Fibroblast of skin of abdomen (primary cell): Measurements from ENCODE around the gene ZNF385B. TPM values are rescaled to one million over a fixed set of nuclear protein-coding genes. Genes with fewer than 3 reads are reported as not detected.
"Not testable (repeated sequence)": the region's sequence is repeated elsewhere in the genome, so short reads cannot be mapped to it uniquely, and the experiment has no call there.

Experiments
- DNase-seq: peaks from one replicate; pipeline ENCODE4 v3.0.0-alpha.2; 2013
- polyA plus RNA-seq, 2 experiments: library from polyadenylated mRNA; unstranded; fragments of 120-200 nt; gene quantifications; one replicate each; pipeline ENCODE4 v1.2.1, GENCODE V29; 2013; ENCODE audit not compliant: insufficient read length in 2 of 2

ZNF385B gene
- not detected for polyA plus RNA-seq (2013, experiment 1 of 2; ENCODE audit: insufficient read length)
- polyA plus RNA-seq (2013, experiment 2 of 2; ENCODE audit: insufficient read length): 0.14 TPM

DNA sequence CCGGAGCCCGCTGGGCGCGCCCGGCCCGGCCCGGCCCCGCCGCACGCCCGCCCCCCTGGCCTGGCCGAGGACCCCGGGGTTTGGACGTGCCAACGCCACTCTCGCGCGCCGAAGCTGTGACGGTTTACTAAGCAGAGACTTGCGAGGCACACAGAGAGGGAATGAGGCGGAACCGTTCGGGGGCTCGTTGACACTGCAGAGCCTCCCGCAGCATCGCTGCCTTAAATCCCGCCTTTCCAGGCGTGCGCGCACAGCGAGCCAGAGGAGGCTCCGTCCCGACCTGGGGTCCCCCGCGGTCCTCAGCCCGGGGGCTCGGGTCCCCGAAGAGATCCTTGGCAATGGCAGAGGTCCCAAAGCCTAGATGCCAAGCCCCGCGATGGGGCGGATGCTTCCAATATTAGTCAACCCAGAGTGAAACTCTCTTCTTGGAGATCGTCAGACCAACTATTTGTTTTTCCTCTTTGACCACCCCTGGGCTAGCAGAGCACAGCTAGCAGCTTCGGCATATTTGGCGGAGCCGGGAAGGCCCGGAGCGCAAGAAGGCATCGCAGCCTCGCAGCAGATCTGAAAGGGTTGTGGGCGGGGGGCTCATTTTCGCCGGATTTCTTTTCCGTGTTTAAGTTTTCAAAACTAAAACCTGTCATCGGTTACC, at the start of gene ZNF385B:
ZNF385B (minus strand) TSS at position 197 of the 652 bp plus-strand sequence.
- DNase-seq: peak; percentile 15

DNA sequence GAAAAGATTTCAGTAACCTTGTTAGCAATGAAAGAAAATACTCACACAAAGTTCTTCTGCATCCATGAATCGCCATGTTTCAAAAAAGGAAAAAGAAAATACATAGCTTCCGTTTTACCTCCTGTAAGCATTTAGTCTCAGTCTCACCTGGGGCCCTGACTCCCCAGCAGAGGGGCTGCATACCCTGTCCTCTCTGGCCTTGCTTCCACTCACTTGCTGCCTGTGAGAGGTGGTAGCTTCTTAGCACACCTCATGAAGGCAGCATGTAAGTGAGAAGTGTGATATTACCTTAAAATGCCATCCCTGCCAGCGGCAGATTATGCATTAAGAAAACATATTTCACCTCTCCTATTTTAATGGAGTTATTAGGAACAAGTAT, 49.3 kb upstream of the ZNF385B start:
- no peak for DNase-seq

DNA sequence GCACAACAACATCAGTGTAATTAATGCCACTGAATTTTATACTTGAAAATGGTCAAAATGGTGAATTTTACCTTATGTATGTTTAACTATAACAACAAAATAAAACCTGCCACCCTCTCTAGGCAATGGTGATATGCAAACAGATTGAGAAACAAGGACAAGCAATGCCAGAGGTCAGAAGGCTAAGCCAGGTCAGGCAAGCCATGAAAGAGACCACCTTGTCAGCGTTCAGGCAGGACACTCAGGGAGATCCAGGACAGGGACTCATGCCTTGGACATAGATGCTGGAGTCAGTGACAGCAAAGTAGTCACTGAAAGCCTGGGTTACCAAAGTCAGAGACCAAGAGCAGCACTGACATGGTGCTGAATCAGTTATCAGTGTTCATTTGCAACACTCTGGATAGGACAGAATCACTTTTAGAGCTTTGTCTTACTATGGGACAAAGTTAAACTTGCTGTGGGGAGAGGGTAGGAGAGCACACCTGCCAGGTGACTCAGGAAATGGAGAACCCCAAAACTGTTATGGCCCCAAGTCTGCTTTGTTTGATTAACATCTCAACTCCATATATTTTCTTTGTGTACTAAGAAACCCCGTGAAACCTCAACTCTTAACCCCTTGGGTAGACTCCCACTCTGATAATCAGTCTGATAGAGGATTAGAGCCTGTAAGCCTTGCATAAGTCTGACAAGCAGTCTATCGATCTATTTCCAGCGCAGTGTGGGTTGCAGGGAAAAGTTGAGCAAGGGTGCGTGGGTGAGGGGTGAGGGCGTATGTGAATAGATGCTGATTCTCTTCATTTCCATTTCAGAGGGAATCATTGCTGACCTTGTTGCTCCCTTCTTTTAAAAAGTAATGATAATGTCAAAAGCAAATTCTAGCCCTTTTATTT, 48.7 kb upstream of the ZNF385B start:
- DNase-seq: no peak

DNA sequence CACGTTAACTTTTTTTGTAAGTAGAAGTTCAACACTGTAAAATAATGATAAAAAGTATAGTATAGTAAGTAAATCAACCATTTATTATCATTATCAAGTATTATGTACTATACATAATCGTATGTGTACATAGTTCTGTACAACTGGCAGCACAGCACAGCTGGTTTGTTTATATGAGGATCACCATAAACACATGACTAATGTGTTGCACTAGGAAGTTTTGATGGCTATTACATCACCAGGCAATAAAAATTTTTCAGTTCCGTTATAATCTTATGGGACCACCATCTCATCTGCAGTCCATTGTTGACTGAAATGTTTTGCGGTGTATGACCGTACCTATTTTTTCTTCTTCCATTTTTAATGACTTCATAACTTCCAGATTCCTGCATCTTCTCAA, 39.2 kb upstream of the ZNF385B start:
- DNase-seq: no peak

DNA sequence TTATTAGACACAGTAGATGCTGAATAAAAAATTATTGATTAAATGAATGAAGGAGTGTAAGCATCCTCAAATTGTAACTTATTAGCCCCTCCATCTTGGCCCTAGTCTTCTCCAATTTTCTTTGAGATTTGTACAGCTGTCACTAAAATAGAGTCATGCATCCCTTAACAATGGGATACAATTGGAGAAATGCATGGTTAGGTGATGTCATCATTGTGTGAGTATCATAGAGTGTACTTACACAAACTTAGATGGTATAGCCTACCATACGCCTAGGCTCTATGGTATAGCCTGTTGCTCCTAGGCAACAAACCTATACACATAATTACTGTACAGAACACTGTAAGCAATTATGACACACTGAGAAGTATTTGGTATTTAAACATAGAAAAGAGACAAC, 38.3 kb upstream of the ZNF385B start:
- no peak for DNase-seq

DNA sequence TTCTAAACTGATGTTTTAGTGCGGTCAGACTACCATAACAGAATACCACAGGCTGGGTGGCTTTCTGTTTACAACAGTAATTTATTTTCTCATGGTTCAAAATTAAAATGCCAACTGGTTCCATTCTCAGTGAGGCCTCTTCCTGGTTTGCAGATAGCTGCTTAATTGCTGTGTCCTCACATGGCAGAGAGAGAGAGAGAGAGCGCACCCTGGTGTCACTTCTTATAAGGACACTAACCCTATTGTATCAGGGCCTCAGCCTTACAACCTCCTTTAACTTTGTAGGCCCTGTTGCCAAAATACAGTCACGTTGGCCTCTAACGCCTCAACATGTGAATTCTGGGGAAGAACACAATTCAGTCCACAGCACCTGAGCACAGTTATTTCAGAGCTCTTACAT, 37.5 kb upstream of the ZNF385B start:
- DNase-seq: peak; percentile 11

DNA sequence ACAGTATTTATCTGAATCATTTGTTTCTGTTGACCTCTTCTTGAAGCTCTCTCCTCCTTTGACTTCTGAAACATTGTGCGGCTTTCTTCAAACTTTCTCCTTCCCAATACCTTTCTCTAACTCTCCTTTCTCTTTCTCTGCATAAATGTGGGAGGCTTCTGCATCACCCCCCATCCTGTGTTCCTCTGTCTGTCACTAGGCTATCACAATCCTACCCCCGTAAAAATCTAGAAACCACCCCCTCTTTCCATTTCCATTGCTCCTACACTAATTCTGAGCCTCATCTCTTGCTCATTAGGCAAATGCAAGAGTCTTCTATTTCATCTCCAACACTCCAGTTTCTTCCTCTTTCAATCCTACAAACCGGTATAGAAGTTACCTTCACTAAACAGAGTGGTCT, 32.2 kb upstream of the ZNF385B start:
- DNase-seq: no peak

DNA sequence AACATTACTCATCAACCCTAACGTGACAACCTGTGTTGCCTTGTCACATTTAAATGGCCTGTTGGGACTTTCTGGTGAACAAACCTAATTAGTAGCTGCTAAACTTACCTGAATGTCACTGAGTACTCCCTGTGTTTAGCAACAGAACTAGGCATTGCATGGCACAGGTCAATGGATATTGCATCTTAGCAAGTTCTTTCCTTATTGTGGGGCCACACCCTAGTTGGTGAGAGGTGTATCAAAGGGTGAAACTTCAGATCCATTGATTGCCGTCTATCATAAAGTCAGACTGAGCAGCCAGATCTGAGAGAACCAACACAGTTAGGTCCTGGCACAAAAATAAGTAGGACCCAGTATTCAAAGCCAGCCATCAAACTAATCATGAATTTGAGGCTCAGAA, 29.8 kb upstream of the ZNF385B start:
- no peak for DNase-seq

DNA sequence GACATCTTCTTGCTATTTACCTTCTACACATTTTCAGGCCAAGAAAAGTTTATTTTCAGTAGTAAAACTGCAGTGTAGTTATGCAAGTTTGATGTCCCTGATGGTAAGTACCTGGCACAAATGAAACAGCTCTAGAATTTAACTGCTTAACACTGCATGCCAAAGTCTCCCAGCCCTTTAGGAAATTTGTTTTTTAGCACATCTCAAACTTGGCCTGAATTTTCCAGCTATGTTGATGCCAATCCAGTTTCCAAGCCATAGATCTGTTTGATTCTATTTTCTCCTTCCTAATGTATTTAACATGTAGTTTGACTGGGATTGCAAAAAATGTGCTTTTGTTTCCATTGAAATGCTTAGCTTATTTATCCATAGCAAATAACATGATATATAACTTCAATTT, 29.3 kb upstream of the ZNF385B start:
- DNase-seq: no peak

DNA sequence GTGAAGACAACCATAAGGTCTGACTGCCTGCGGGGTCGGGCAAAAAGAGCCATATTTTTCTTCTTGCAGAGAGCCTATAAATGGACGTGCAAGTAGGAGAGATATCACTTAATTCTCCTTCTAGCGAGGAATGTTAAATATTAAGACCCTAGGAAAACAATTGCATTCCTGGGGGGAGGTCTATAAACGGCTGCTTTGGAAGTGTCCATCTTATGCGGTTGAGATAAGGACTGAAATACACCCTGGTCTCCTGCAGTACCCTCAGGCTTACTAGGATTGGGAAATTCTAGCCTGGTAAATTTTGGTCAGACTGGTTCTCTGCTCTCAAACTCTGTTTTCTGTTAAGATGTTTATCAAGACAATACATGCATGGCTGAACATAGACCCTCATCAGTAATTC, 27.2 kb upstream of the ZNF385B start:
- not testable (repeated sequence) for DNase-seq

DNA sequence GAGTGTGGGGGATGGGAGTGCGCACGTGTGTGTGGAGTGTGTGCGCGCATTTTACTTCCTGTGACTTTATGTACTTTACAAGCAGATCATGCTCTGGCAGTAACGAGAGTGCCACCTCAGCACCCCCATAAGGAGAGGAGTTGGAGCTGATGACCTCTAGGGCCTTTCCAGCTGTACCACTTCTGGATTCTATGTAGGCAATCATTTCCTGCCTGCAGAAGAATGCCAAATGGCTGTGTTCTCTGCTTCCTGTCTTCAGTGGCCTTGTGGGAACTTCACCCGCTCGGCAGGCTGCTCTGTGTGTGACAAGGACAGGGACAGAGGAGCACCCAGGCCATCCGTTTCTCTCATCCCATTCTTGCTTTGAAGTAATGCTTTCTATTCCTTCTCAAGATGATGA, 22.8 kb upstream of the ZNF385B start:
- no peak for DNase-seq

DNA sequence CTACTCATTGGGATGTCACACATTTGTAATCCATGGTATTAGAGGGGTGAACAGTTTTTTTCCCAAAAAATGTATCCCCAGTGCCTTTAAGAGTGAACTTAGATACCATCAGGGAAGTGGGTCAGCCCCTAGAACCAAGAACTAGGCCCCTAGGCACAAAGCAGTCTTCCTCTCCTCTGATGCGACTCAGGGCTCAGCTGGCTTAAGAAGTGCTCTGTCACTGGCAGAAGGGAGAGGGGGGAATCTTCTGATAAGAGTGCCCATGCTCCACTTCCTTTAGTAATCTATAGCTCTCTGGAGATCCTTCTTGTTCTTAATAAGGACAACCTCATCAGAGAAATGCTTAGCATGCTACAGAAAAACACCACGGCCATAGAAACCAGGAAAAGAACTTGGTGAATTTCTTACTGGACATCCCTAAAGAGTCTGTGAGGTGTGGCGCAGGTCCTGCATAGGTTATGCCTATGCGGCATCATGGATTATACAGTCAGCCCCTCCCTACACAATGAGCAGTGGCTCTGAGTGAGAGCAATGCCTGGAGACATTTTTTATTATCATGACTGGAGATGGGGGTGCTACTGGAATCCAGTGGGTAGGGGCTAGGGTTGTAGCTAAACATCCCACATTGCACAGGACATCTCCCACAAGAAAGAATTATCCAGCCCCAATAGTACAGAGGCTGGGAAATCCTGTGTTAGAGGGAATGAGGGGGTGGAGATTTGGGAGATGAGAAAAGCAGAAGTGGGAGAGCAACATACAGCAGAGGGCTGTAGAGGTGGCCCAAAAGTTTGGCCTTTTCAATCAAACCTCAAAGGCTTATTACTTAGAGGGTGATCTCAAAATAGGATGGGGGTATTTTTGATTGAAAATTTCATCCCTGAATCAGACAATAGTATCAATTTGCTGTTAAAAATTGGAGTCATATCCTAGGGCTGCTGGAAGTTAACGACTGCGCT, 21.7 kb upstream of the ZNF385B start:
- DNase-seq: no peak

DNA sequence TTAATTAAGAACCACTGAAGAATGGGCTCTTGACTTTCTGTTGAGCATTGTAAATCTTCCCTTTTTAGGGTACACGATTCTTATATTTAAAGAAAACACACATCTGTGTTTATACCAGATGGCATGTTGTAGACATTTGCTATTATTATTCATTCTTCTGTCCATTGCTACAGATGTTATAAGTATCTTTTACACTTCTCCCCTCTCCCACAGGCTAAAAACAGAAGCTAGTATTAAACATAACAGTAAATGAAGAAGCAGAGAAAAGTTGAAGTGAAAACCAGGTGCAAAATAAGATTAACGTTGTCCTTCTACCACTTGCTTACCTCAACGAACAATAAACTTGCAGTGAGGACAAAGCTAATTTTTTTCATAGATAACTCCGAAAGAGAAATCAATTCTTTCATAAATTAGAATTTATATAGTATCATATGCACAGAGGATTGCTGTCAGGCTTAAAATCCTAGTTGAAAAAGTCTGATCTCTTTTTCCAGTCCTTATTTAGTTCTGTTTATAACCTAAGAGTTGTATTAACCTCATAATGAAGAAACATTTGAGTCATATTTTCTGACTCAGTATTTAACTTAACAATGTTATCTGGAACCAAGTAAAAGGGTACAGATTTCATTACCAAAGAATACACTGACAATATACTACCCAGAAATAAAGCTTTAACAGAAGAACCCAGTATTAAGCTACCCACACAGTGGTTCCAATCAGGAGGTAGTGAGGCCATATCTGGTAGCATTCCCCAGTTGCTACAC, 16.4 kb upstream of the ZNF385B start:
- DNase-seq: no peak

DNA sequence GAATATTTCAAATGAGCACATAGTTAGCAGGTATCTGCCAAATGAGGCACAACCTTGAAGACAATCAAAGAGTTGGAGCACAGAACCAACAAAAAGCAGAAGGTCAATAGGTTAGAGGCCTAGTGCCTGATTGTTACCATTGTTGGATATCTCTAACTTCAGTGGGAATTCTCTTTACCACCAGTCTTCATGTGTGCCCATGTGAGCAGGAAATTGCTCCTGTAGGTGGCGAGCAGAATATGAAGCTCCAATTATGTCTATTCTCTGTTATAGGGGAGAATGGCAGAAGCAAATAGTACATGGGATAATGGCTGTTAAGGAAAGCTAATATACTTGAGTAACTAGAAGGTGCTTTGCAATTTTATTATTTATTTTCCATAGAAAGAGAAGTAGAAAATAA, 14.9 kb upstream of the ZNF385B start:
- DNase-seq: no peak

DNA sequence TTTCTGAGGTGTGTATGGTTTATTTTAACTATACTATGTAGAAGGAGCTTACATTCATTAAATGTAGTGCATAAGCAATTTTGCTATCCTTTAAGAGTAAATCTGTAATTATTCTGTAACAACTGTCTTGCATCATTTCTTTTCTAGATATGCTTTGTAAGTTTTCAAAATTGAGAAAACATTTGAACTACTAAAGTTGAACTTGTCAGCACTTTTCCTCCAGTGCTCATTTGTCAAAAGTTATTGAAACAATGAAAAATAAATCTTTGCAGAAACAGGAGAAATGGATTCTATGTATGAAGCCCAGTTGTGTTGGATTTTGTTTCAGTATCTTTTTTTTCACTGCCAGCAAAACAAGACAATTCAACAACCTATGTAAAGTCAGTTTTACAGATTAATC, 14.5 kb upstream of the ZNF385B start:
- DNase-seq: no peak

DNA sequence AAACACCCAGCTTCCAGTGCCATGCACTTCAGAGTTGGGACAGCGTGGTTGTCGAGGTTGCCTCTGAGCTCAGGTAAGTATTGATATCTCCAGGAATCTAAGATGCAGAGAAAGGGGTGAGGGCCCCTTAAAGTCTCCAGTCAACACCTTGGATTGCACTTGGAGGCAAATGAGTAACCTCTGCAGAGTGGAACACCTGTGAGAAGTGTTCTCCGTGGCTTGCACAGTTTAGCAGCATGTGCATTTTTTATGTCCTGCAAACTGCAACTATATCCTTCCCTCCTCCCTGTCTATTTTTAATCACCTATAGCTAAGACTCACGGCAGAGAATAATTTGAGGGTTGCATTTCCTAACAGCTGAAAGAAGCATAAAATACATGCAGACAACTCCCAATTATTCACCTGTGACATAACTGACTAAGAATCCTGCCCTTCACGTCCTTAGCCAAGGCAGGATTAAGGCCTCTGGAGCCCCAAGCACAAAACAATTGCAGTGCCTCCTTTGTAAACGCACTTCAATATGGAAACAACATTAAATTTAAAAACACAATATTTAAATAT, 1.6 kb upstream of the ZNF385B start:
- DNase-seq: no peak

DNA sequence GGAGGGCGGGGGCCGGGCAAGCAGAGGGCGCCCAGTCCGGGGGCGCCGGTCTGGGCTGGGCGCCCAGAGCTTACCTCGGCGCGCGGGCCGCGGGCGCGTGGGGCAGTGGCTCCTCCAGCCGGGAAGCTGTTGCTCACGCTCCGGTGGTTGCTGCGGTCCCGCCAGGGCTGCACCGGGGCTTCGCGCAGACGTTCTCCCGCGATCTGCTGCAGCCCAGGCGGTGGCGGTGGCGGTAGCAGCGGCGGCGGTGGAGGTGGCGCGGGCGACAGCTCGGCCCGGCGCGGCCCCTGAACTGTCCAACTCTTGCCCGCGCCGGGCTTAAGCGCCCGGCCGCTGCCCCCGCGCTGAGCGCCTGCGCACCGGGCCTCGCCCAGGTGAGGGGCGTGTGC, 391 bp downstream of the ZNF385B start:
- DNase-seq: peak; percentile 8

DNA sequence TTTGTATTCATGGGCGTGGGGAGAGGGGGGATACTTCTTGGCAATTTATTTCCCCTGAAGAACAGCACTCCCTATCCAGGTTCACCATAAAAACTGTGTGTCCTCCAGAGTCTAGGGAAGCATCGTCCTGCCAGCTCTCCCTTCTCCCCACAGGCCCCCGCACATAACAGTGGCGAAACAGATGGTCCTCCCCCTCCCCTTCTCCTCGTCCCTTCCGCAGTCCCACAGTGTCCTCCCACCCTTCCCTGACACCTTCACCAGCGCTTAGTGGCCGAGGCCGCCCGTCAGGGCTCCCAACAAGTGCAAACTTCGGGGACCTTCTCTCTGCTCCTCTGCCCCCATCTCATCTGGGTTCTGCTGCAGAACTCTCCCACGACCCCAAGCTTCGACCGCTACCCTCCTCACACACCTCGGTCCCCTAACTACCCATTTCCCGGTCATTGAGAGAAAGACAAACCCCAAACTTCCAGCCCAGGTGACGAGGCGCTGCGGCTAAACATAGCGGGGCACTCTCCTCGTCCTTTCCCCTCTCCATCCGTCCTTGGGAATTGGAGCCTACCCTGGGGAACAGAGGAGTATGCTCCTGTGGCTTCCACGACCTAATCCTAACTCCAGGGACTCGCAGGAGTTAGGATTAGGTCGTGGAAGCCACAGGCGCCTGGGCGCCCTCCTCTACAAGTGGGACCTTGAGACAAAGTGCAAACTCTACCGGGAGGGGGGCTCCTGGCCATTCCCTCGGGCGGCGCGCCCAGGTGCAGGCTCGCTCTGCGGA, 971 bp downstream of the ZNF385B start:
- DNase-seq: no peak

DNA sequence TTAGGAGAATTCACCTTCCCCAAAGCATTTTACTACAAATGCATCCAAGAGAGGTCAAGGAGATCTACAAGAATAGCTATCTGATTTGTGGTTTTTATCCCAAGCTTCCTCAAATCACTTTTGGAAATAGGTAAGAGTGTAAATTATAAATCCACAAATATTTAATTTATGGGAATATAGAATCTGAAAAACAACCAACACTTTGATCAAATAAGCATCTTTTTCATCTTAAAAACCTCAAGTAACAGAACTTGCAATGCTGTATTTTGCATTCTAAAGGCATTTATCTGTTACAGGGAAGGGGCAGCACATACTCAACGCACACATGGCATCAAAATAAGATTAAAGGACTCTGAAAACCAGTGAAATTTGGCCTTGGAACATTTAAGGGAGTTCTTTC, 1.9 kb downstream of the ZNF385B start:
- no peak for DNase-seq

DNA sequence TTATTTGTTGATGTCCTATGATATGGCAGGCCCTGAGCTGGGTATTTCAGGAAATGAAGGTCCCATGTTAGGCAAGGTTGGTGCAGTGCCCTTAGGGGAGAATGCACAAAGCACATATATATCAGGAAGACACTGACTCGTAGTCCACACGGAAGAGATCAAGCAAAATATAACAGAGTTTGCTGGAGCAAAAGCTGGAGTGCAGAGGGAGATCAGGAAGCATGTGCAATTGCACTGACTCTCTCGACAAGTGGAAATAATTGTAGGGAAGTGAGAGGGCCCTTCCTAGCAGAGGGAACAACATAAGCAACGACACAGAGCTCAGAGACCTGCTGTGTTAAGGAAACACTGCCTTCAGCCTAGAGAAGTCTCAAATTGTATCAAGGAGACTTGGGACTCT, 4.2 kb downstream of the ZNF385B start:
- DNase-seq: no peak

DNA sequence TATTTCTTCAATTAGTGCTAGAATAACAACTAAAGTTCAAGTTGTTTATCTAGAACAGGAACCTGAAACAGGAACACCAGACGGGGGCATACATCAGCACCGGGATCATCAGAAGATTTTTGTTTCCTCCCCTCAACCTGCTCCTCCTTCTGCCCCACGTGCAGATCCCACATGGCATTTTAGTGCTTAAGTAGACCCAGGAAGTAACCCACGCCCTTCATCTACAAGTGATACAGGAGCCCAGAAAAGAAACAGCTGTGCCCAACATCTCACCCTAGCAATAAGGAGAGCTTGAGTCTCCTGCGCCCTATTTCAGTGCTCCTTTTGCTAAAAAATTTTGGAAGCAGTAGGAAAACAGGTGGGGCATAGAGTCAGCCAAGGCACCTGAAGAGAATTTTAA, 5.2 kb downstream of the ZNF385B start:
- DNase-seq: no peak
